22Rv1 (cell line): ENCODE measurements around the gene KLHL8.

Source experiments
- CTCF ChIP-seq: fragments of 450-650 bp; IDR thresholded peaks from 2 replicates; pipeline ENCODE4 v1.5.1; 2017; ENCODE audit warnings: mild to moderate bottlenecking
- ZFX ChIP-seq: fragments of 450-650 bp; IDR thresholded peaks from 2 replicates; pipeline ENCODE4 v1.6.1; 2017; ENCODE audit warnings: antibody characterized with exemption, borderline replicate concordance

DNA sequence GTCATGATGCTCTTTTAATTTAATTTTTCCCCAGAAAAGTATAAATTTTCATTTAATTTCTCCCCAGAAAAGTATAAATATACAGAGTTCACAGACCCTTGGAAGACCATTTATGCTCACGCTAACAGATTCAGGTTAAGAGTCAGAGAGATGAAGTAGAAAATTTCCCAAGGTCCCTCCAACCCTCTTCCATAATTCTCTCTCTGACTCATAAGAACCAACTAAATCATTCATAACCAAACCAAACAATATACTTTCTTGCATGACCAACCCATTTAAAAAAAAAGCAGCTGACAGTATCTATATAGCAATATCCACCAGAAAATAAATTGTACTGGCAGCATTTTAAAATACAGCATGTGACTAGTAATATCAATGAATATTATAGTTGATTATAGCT lies 3.9 kb downstream of the KLHL8 start:
- TF ChIP-seq CTCF: no peak
- TF ChIP-seq ZFX: no peak
